Tibial nerve (tissue), 4 donors: ENCODE results near the gene MAGEA4. TPM values are rescaled to one million over a fixed set of nuclear protein-coding genes. Genes with fewer than 3 reads are reported as not detected.

Experiments used
- DNase-seq, 2 donors: peaks; one replicate each; pipeline ENCODE4 v3.0.0-alpha.2; 2019; ENCODE audit warnings: low spot score in 2 of 2
- H3K27ac ChIP-seq, 4 donors: fragments of 200-600 bp; sonication (generic) in 3 of 4; one replicate each; pipeline ENCODE4 v1.5.1; 2017 to 2019; ENCODE audit warnings: mild to moderate bottlenecking in 1 of 4
- H3K27me3 ChIP-seq, 2 donors: fragments of 200-600 bp; sonication (generic) in 1 of 2; one replicate each; pipeline versions ENCODE4 v1.5.1 to v1.6.0; 2017 to 2019
- H3K36me3 ChIP-seq, 3 donors: fragments of 200-600 bp; sonication (generic); one replicate each; pipeline ENCODE4 v1.5.1; 2018 to 2019
- H3K4me1 ChIP-seq, 4 donors: fragments of 200-600 bp; sonication (generic) in 3 of 4; one replicate each; pipeline ENCODE4 v1.5.1; 2017 to 2019
- H3K4me3 ChIP-seq, 4 donors: fragments of 200-600 bp; sonication (generic) in 3 of 4; one replicate each; pipeline ENCODE4 v1.5.1; 2017 to 2019; ENCODE audit warnings: mild to moderate bottlenecking in 1 of 4, moderate library complexity in 1 of 4
- H3K9me3 ChIP-seq, 4 donors: fragments of 200-600 bp; sonication (generic) in 3 of 4; one replicate each; pipeline ENCODE4 v1.5.1; 2017 to 2019
- CTCF ChIP-seq, 5 experiments: fragments of 200-600 bp in 3 of 5; fragments of 450-650 bp in 2 of 5; sonication (generic) in 3 of 5; IDR thresholded peaks; one replicate each; pipeline ENCODE4 v1.5.1; 2016 to 2019; ENCODE audit warnings: antibody characterized with exemption in 5 of 5, mild to moderate bottlenecking in 3 of 5, moderate library complexity in 2 of 5
- EP300 ChIP-seq, 2 donors: sonication (generic); formaldehyde crosslinking; IDR thresholded peaks; one replicate each; pipeline ENCODE4 v1.6.1; 2017; ENCODE audit warnings: antibody characterized with exemption in 2 of 2, mild to moderate bottlenecking in 1 of 2
- POLR2A ChIP-seq, 2 donors: fragments of 450-650 bp; IDR thresholded peaks; one replicate each; pipeline ENCODE4 v1.6.1; 2017; ENCODE audit warnings: antibody characterized with exemption in 2 of 2, mild to moderate bottlenecking in 2 of 2, moderate library complexity in 2 of 2
- WGBS, 2 donors: methylation state at CpG; one replicate each; pipeline ENCODE4 v1.1.5; 2018; 5-methylcytosine and 5-hydroxymethylcytosine counted together
- total RNA-seq, 4 donors: library from RNA; depleted of rRNA; stranded (reverse); fragments of >200 nt; gene quantifications; one replicate each; pipeline ENCODE4 v1.1.0, GENCODE V29; 2016

Gene MAGEA4
- total RNA-seq, 4 donors from 2014 or later: not detected

- Histone ChIP-seq H3K4me1 (no peaks in the 10 kb centered on the region), H3K9me3 (no peaks in the 10 kb centered on the region), H3K27me3 (no peaks in the 10 kb centered on the region), H3K4me3 (no peak overlapping the region), H3K27ac (no peak overlapping the region), H3K36me3 (peaks cover 0 to 39% (median 0%) of the 10 kb centered on the region in 3 donors)
- DNase-seq: no peak
- no peak for TF ChIP-seq POLR2A (IDR thresholded peaks at IDR 0.05)
- TF ChIP-seq EP300 (IDR thresholded peaks at IDR 0.05): no peak
- no peak for TF ChIP-seq CTCF (IDR thresholded peaks at IDR 0.05)
- WGBS, 2 donors: 92 to 93% methylated on average over 15 of the region's 15 CpGs
Measured at GRCh38 chrX:151954730-151955129, 42.0 kb downstream of the MAGEA4 start.

GRCh38 chrX:151958101-151958500 is 45.4 kb downstream of the MAGEA4 start:
- TF ChIP-seq CTCF (IDR thresholded peaks at IDR 0.05): no peak
- TF ChIP-seq EP300 (IDR thresholded peaks at IDR 0.05): no peak
- no peak for TF ChIP-seq POLR2A (IDR thresholded peaks at IDR 0.05)
- no peak for DNase-seq
- no peak overlapping the region for H3K27ac ChIP-seq
- H3K4me3 ChIP-seq: no peak overlapping the region
- WGBS, 2 donors: 91 to 100% methylated on average over 4 of the region's 4 CpGs
- no peaks in the 10 kb centered on the region for H3K4me1 ChIP-seq
- H3K36me3 ChIP-seq: peaks cover 0 to 51% (median 0%) of the 10 kb centered on the region in 3 donors
- no peaks in the 10 kb centered on the region for H3K9me3 ChIP-seq
- H3K27me3 ChIP-seq: no peaks in the 10 kb centered on the region

GRCh38 chrX:151962034-151962433 is 49.3 kb downstream of the MAGEA4 start:
- DNase-seq: no peak
- 82 to 94% methylated on average over 4 to 5 of the region's 5 CpGs for WGBS, 2 donors
- TF ChIP-seq POLR2A (IDR thresholded peaks at IDR 0.05) (no peak), CTCF (IDR thresholded peaks at IDR 0.05) (no peak), EP300 (IDR thresholded peaks at IDR 0.05) (no peak)
- no peaks in the 10 kb centered on the region for H3K4me1 ChIP-seq
- H3K27me3 ChIP-seq: no peaks in the 10 kb centered on the region
- H3K27ac ChIP-seq: no peak overlapping the region
- H3K9me3 ChIP-seq: no peaks in the 10 kb centered on the region
- H3K4me3 ChIP-seq: no peak overlapping the region
- peaks cover 0 to 29% (median 0%) of the 10 kb centered on the region in 3 donors for H3K36me3 ChIP-seq

DNA sequence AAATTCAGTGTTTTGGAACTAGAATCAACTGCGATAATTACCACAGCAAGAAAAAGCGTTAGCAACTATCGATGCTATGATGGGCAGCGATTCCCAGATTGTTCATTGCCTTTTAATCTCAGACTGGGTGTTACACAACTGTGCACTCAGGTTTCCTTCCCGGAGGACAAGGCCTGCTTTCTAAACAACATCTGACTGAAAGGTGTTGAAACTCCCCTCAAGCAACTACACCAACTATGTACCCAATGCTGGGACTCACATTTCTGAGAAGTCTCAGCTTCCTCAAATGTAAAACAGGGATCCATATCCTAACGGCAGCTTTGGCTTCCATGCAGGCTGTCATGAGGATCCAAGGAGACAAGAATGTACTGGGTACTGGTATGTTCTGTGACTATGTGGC is 53.5 kb downstream of the MAGEA4 start:
- WGBS, 2 donors: 89 to 92% methylated on average over 6 of the region's 6 CpGs
- no peak for TF ChIP-seq EP300 (IDR thresholded peaks at IDR 0.05)
- TF ChIP-seq CTCF (IDR thresholded peaks at IDR 0.05): no peak
- no peak for TF ChIP-seq POLR2A (IDR thresholded peaks at IDR 0.05)
- Histone ChIP-seq H3K4me3 (no peak overlapping the region), H3K36me3 (peaks cover 0 to 10% (median 0%) of the 10 kb centered on the region in 3 donors), H3K9me3 (no peaks in the 10 kb centered on the region), H3K27ac (no peak overlapping the region), H3K4me1 (peaks cover 0 to 12% (median 0%) of the 10 kb centered on the region in 4 donors), H3K27me3 (no peaks in the 10 kb centered on the region)
- DNase-seq: no peak

DNA sequence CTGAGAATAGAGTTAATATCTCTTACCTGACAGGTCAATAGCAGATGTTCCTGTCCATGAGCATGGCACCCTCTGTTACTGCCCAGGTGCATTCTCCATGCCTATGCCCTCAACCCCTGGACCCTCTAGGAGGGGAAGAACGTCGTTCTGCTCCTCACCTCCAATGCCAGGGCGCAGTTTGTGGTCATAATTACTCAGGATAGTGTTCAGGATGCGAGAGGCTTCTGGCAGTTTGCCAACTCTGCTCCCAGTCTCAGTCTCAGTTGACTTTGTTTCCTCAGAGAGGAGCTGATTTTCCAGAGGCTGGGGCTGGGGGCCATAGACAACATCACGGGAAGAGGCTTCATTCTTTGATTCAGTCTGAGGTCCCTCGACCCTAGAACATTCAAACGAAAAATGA is 57.3 kb downstream of the MAGEA4 start:
- Histone ChIP-seq H3K4me3 (no peak overlapping the region), H3K4me1 (peaks cover 0 to 12% (median 0%) of the 10 kb centered on the region in 4 donors), H3K27ac (peak overlapping the region in 1 of 4 donors; percentile 20), H3K9me3 (no peaks in the 10 kb centered on the region), H3K27me3 (no peaks in the 10 kb centered on the region), H3K36me3 (peaks cover 0 to 10% (median 0%) of the 10 kb centered on the region in 3 donors)
- WGBS, 2 donors: 61 to 74% methylated on average over 7 of the region's 7 CpGs
- no peak for DNase-seq
- no peak for TF ChIP-seq CTCF (IDR thresholded peaks at IDR 0.05)
- TF ChIP-seq EP300 (IDR thresholded peaks at IDR 0.05): no peak
- no peak for TF ChIP-seq POLR2A (IDR thresholded peaks at IDR 0.05)
